Bronchial epithelial cell (primary cell): ENCODE data around the gene PSMB7. TPM values are rescaled to one million over a fixed set of nuclear protein-coding genes. Genes with fewer than 3 reads are reported as not detected.

Experiments
- DNase-seq: peaks from one replicate; pipeline ENCODE4 v3.0.0-alpha.2; 2010; ENCODE audit warnings: low read depth
- FAIRE-seq: peaks from 2 replicates; lab custom pipeline; 2011; peaks lifted over from hg19 to GRCh38; lab: Jason Lieb, UNC
- H3K27me3 ChIP-seq: 2 replicates; pipeline ENCODE4 v1.5.1; 2011; ENCODE audit warnings: low read length; ENCODE audit not compliant: control insufficient read depth, insufficient read depth
- H3K36me3 ChIP-seq: 2 replicates; pipeline ENCODE4 v1.5.1; 2011; ENCODE audit warnings: low read length; ENCODE audit not compliant: control insufficient read depth, insufficient read depth
- H3K4me3 ChIP-seq: 2 replicates; pipeline ENCODE4 v1.5.1; 2011; ENCODE audit warnings: mild to moderate bottlenecking, low read depth, low read length, control low read depth
- CTCF ChIP-seq: IDR thresholded peaks from 2 replicates; pipeline ENCODE4 v1.5.1; 2011; ENCODE audit warnings: mild to moderate bottlenecking, moderate library complexity, low read length, control low read depth, inconsistent platforms; ENCODE audit not compliant: insufficient read depth, severe bottlenecking
- total RNA-seq: library from RNA; depleted of rRNA; stranded (reverse); fragments of >200 nt; gene quantifications from 2 replicates; pipeline ENCODE4 v1.2.1, GENCODE V29; 2014

Gene PSMB7
- total RNA-seq, 1 donor from 2014 or later = 335 TPM

GRCh38 chr9:124403246-124403645 is 12.0 kb downstream of the PSMB7 start:
- peaks cover 9% of the 10 kb centered on the region for H3K36me3 ChIP-seq
- TF ChIP-seq CTCF = no peak
- H3K27me3 ChIP-seq = no peaks in the 10 kb centered on the region
- FAIRE-seq (no peak), DNase-seq (no peak)
- no peak overlapping the region for H3K4me3 ChIP-seq

GRCh38 chr9:124399968-124400940 is 15.0 kb downstream of the PSMB7 start:
- H3K36me3 ChIP-seq = peaks cover 10% of the 10 kb centered on the region

GRCh38 chr9:124399323-124399967 is 15.8 kb downstream of the PSMB7 start:
- Histone ChIP-seq H3K36me3 (peaks cover 9% of the 10 kb centered on the region), H3K4me3 (no peak overlapping the region), H3K27me3 (no peaks in the 10 kb centered on the region)
- DNase-seq (no peak), FAIRE-seq (no peak)
- peak; percentile 12 for TF ChIP-seq CTCF

More at GRCh38 chr9:124399968-124400940, 15.0 kb downstream of the PSMB7 start:
- no peak for DNase-seq
- no peak for TF ChIP-seq CTCF
- FAIRE-seq = no peak
- Histone ChIP-seq H3K4me3 (no peak overlapping the region), H3K27me3 (no peaks in the 10 kb centered on the region)

GRCh38 chr9:124398191-124398935 is 16.9 kb downstream of the PSMB7 start:
- Histone ChIP-seq H3K4me3 (no peak overlapping the region), H3K27me3 (no peaks in the 10 kb centered on the region), H3K36me3 (peaks cover 9% of the 10 kb centered on the region)
- DNase-seq (no peak), FAIRE-seq (no peak)
- TF ChIP-seq CTCF = no peak

- TF ChIP-seq CTCF = no peak
- H3K36me3 ChIP-seq = peaks cover 4% of the 10 kb centered on the region
- DNase-seq = no peak
- no peak overlapping the region for H3K4me3 ChIP-seq
- no peaks in the 10 kb centered on the region for H3K27me3 ChIP-seq
- no peak for FAIRE-seq
Measured at GRCh38 chr9:124395826-124396225, 19.4 kb downstream of the PSMB7 start.
